Upper lobe of left lung (tissue), 6 donors: ENCODE measurements around the gene DAPK1. TPM values are rescaled to one million over a fixed set of nuclear protein-coding genes. Genes with fewer than 3 reads are reported as not detected.

ENCODE experiments used
- ATAC-seq, 2 donors: fragments of 200-7000 bp; cut with Tn5 transposase; one replicate each; pipeline ENCODE4 v1.9.1; 2022; ENCODE audit warnings: mild to moderate bottlenecking in 2 of 2, moderate library complexity in 2 of 2; ENCODE audit not compliant: low FRiP score in 2 of 2
- DNase-seq, 2 donors: peaks; one replicate each; pipeline ENCODE4 v3.0.0-alpha.2; 2019 to 2020
- H3K27ac ChIP-seq, 4 donors: fragments of 200-600 bp; sonication (generic); one replicate each; pipeline ENCODE4 v1.5.1; 2016 to 2019
- H3K27me3 ChIP-seq, 4 donors: fragments of 200-600 bp; sonication (generic); one replicate each; pipeline ENCODE4 v1.5.1; 2017 to 2019
- H3K36me3 ChIP-seq, 4 donors: fragments of 200-600 bp; sonication (generic); one replicate each; pipeline ENCODE4 v1.5.1; 2016 to 2019
- H3K4me1 ChIP-seq, 4 donors: fragments of 200-600 bp; sonication (generic); one replicate each; pipeline ENCODE4 v1.5.1; 2018 to 2019
- H3K4me3 ChIP-seq, 4 donors: fragments of 200-600 bp; sonication (generic); one replicate each; pipeline ENCODE4 v1.5.1; 2017 to 2019; ENCODE audit warnings: mild to moderate bottlenecking in 2 of 4, moderate library complexity in 1 of 4
- H3K9me3 ChIP-seq, 4 donors: fragments of 200-600 bp; sonication (generic); one replicate each; pipeline ENCODE4 v1.5.1; 2018 to 2019
- CTCF ChIP-seq, 6 experiments: fragments of 450-650 bp in 4 of 6; fragments of 200-600 bp in 2 of 6; sonication (generic) in 2 of 6; IDR thresholded peaks; one replicate each; pipeline ENCODE4 v1.5.1; 2016 to 2019; ENCODE audit warnings: antibody characterized with exemption in 6 of 6
- EP300 ChIP-seq, 4 donors: sonication (generic); formaldehyde crosslinking; IDR thresholded peaks; one replicate each; pipeline ENCODE4 v1.5.1; 2017; ENCODE audit warnings: antibody characterized with exemption in 4 of 4, control low read depth in 2 of 4
- POLR2A ChIP-seq, 4 donors: fragments of 450-650 bp; IDR thresholded peaks; one replicate each; pipeline ENCODE4 v1.5.1; 2016 to 2017; ENCODE audit warnings: antibody characterized with exemption in 4 of 4, mild to moderate bottlenecking in 2 of 4
- POLR2AphosphoS5 ChIP-seq, 2 donors: sonication (generic); formaldehyde crosslinking; IDR thresholded peaks; one replicate each; pipeline ENCODE4 v1.5.1; 2017; ENCODE audit warnings: antibody characterized with exemption in 2 of 2
- WGBS, 2 donors: methylation state at CpG; one replicate each; pipeline ENCODE4 v1.1.5; 2017 to 2018; 5-methylcytosine and 5-hydroxymethylcytosine counted together
- total RNA-seq, 6 donors: library from RNA; depleted of rRNA in 4 of 6; stranded (reverse); fragments of >200 nt in 4 of 6; gene quantifications; one replicate each; pipeline versions ENCODE4 v1.1.0 to v1.2.1, GENCODE V29; 2016 to 2021
- donor health status: DM: no; HTN: no; CAD: no; lungs with moderate emphysema.
- donor health status: DM: no; HTN: yes; CAD: no; lungs with severe emphysema.

DAPK1 gene
- total RNA-seq, 6 donors from 2014 or later: 125 to 334 (median 213) TPM

GRCh38 chr9:87653941-87654340 is 156.3 kb downstream of the DAPK1 start:
- Histone ChIP-seq H3K36me3 (peaks cover 9 to 24% (median 18%) of the 10 kb centered on the region in 4 donors), H3K4me1 (peaks cover 0 to 3% (median 0%) of the 10 kb centered on the region in 4 donors), H3K27me3 (no peaks in the 10 kb centered on the region), H3K4me3 (no peak overlapping the region), H3K27ac (peak overlapping the region in 1 of 4 donors; percentile 30), H3K9me3 (no peaks in the 10 kb centered on the region)
- TF ChIP-seq POLR2AphosphoS5 (IDR thresholded peaks at IDR 0.05) (no peak), EP300 (IDR thresholded peaks at IDR 0.05) (no peak), POLR2A (IDR thresholded peaks at IDR 0.05) (no peak), CTCF (IDR thresholded peaks at IDR 0.05) (no peak)
- no peak for DNase-seq
- peak in 1 of 2 donors; percentile 13 for ATAC-seq
- 82 to 85% methylated on average over 3 of the region's 3 CpGs for WGBS, 2 donors

GRCh38 chr9:87655731-87656130 is 158.1 kb downstream of the DAPK1 start:
- H3K36me3 ChIP-seq: peaks cover 10 to 21% (median 18%) of the 10 kb centered on the region in 4 donors
- no peak for DNase-seq
- H3K27ac ChIP-seq: no peak overlapping the region
- no peak for ATAC-seq
- peaks cover 0 to 3% (median 0%) of the 10 kb centered on the region in 4 donors for H3K4me1 ChIP-seq
- TF ChIP-seq POLR2AphosphoS5 (IDR thresholded peaks at IDR 0.05) (no peak), CTCF (IDR thresholded peaks at IDR 0.05) (no peak), EP300 (IDR thresholded peaks at IDR 0.05) (no peak), POLR2A (IDR thresholded peaks at IDR 0.05) (no peak)
- H3K4me3 ChIP-seq: no peak overlapping the region
- 89 to 93% methylated on average over 9 of the region's 9 CpGs for WGBS, 2 donors
- H3K9me3 ChIP-seq: no peaks in the 10 kb centered on the region
- no peaks in the 10 kb centered on the region for H3K27me3 ChIP-seq

- H3K27ac ChIP-seq: no peak overlapping the region
- ATAC-seq: peak in 1 of 2 donors; percentile 37
Observed at GRCh38 chr9:87656485-87656884, 158.8 kb downstream of the DAPK1 start.

GRCh38 chr9:87657190-87657589 is 159.5 kb downstream of the DAPK1 start:
- Histone ChIP-seq H3K4me1 (peaks cover 0 to 3% (median 0%) of the 10 kb centered on the region in 4 donors), H3K27me3 (no peaks in the 10 kb centered on the region), H3K4me3 (no peak overlapping the region), H3K27ac (no peak overlapping the region), H3K9me3 (no peaks in the 10 kb centered on the region), H3K36me3 (peaks cover 10 to 21% (median 18%) of the 10 kb centered on the region in 4 donors)
- TF ChIP-seq EP300 (IDR thresholded peaks at IDR 0.05): no peak
- TF ChIP-seq POLR2AphosphoS5 (IDR thresholded peaks at IDR 0.05): peak in 1 of 2 donors; percentile 21
- WGBS, 2 donors: 55 to 62% methylated on average over 6 of the region's 6 CpGs
- ATAC-seq (peak; percentile 39 to 66), DNase-seq (peak in 1 of 2 donors; percentile 48)

More at GRCh38 chr9:87656485-87656884, 158.8 kb downstream of the DAPK1 start:
- Histone ChIP-seq H3K27me3 (no peaks in the 10 kb centered on the region), H3K4me3 (no peak overlapping the region), H3K4me1 (peaks cover 0 to 3% (median 0%) of the 10 kb centered on the region in 4 donors), H3K9me3 (no peaks in the 10 kb centered on the region), H3K36me3 (peaks cover 10 to 21% (median 18%) of the 10 kb centered on the region in 4 donors)
- 63% methylated on average over 8 of the region's 8 CpGs for WGBS, 2 donors
- DNase-seq: no peak
- no peak for TF ChIP-seq CTCF (IDR thresholded peaks at IDR 0.05)
- TF ChIP-seq EP300 (IDR thresholded peaks at IDR 0.05): no peak
- TF ChIP-seq POLR2AphosphoS5 (IDR thresholded peaks at IDR 0.05): no peak
- TF ChIP-seq POLR2A (IDR thresholded peaks at IDR 0.05): no peak

GRCh38 chr9:87657893-87658292 is 160.2 kb downstream of the DAPK1 start:
- ATAC-seq (no peak), DNase-seq (peak in 1 of 2 donors; percentile 33)
- no peak for TF ChIP-seq EP300 (IDR thresholded peaks at IDR 0.05)
- no peak for TF ChIP-seq CTCF (IDR thresholded peaks at IDR 0.05)
- no peak for TF ChIP-seq POLR2AphosphoS5 (IDR thresholded peaks at IDR 0.05)
- TF ChIP-seq POLR2A (IDR thresholded peaks at IDR 0.05): no peak
- Histone ChIP-seq H3K4me3 (no peak overlapping the region), H3K27me3 (no peaks in the 10 kb centered on the region), H3K27ac (no peak overlapping the region), H3K9me3 (no peaks in the 10 kb centered on the region), H3K4me1 (peaks cover 0 to 3% (median 0%) of the 10 kb centered on the region in 4 donors), H3K36me3 (peaks cover 10 to 21% (median 18%) of the 10 kb centered on the region in 4 donors)
- WGBS, 2 donors: 94 to 96% methylated on average over 16 of the region's 16 CpGs
